GM21367 (cell line): ENCODE data around the gene PES1.
"Not testable (repeated sequence)": the region's sequence is repeated elsewhere in the genome, so short reads cannot be mapped to it uniquely, and the experiment has no call there.

Experiments
- ATAC-seq: cut with Tn5 transposase; IDR thresholded peaks from one replicate; pipeline ENCODE4 v1.9.1; 2021; ENCODE audit not compliant: unreplicated experiment

The PES1 gene

DNA sequence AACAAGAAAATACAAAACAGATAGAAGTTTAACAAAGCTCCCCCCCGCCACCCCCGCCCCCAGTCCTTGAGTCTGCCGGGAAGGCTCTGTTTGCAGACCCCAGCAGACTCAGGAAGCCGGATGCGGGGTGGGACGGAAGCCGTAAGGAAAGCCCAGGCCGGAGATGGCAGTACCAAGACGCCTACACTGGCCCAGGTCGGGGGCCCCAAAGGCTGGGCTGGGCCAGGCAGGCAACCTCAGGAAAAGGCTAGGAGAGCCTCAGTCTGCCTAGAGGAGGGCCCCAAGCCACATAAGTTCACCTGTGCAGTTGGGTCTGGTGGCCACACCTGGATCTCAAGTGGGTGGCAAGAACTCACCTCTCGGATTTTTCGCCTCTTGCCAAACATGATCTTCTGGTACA lies 13.2 kb downstream of the PES1 start:
- no peak for ATAC-seq

DNA sequence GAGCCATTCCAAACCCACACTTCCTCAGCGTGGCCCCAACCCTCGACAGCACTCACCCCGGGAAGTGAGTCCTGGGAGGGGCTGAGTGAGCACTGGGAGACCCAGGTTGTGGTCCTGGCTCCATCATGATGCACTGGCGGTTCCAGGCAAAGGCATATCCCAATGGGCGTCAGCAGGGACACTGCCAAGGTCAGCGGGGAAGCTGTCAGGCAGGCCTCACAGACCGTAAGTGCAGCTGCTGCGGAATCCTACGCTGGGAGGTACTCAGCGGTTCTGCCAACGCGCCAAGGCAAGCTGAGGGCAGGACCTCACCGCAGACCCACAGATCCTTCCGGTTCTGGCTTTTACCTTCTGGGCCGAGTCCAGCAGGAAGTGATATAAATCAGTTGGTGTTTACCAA lies 15.9 kb downstream of the PES1 start:
- ATAC-seq, result no peak

DNA sequence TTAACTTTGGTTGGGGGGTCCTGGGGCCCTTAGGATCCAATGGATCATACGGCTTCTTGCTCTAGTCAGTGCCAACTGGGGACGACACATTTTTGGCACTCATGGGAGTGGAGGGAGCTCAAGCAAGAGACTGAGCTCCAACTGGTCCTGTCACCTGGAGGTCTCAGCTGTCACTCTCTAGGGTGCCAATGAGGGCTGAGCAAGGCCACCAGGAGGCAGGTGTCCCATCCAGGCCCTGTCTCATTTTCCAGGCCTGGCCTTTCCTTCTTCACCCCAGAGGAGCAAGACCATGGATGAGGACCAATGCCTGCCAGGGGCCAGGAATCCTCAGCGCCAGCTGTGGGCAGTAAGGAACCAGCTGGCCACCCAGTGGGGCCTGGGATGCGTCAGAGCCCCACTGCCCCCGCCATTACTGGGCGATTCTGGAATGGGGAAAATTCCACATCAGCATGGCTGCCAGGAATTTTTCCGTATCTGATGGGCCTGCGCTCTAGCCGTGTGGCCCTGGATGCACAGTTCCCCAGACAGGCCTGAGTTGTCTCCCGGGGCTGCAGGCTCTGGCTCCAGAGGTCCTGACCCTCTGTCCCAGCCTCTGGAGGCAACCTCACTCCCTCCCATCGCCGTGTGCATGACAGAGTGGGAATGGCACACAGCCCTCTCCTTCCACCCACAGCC lies 16.6 kb downstream of the PES1 start:
- no peak for ATAC-seq

DNA sequence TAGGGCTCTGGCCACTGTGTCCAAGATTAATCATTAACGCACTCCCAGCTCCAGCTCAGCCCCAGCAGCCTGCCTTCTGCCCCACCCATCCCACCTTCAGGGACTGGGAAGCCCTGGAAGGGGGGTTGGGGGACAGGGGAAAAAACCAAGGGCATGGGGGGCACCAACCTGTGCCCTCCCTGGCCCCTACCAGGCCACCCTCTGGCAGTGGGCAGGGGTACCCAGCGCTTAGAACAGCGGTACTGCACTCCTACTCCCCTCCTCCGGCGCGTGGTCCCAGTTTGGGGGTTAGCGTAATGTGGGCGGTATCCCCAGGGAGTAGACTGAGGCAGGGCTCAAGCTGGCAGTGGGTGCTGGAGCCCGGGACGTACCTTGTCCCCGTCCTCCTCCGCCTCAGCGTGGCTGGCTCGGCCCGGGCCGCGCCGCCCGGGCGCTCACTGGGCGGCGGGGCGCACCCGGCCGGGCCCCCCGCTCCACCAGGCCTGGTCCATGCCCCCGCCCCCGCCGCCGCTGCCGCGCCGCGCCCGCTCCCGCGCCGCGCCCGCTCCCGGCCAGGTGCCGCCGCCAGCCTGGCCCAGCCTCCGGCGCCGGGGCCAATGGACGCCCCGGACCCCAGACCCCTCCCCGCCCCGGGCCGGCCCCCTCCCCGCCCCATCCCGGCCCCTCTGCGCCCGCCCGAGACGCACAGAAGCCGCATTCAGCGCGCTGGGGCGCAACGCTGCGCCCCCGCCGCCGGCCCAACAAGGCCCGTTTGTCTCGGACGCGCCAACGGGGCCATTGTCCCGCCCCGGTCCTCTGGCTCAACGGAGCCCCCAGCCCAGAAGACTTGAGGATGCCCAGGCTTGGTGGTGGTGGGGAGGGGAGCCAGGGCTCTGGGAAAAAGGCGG lies 17.4 kb downstream of the PES1 start, which contains the start of gene GAL3ST1:
Gene GAL3ST1, minus strand, starts transcription at position 571 of the 887 bp plus-strand sequence. CDS start 17,273 bp downstream, outside the sequence.
- ATAC-seq, result no peak

DNA sequence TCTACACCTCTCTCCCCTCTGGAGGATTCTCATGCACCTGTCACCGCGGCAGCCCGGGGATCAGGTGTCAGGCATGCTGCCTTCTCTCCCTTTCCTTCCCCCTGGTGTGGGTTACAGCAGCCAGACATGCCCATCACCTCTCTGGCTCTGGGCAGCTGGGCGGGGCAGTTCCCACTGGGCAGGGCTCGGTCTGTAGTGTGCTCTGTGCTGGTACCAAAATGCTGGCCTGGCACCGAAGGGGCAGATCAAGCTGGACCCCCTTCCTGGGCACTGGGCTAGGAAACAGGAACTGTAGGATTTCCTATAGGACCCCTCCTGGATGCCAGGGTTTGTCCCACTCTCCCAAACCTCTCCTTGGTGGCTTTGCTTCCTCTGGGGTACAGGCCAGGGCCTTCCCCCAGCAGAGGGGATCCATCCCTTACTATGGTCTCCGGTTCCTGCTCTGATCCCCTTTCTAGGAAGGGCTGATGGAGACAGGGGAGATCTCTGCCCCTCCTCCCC lies 18.1 kb downstream of the PES1 start:
- no peak for ATAC-seq

DNA sequence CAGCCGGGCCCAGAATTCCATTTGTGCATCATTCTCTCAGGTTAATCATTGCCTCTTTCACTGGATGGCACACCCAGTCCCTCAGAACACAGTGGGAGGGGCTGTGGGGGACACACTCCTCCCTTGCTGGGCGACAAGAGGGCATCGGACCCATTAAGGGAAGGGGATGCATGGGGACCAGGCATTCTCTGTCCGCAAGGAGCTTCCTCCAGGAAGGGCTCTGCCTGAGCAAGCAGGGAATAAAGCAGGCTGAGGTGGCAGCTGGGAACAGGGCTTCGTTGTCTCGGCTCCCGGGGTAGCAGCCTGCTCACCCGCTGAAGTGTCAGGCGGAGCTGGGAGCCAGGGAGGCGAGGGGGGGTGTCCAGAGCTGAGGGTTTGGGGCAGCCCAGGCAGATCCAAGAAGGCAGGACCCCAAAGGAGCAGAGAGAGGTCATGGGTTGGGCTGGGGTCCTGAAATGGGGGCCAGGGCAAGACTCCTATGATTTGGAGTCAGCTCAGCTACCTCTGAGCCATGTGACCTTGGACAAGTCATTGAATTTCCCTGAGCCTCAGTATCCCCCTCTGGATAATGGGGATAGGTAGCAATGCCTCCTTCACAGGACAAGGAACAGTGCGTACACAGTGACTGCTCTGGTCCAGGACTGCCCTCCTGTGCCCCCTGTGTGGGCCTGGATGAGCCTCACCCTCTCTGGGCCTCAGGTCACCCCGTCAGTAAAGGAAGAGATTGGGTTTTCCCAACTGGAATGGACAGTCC lies 18.7 kb downstream of the PES1 start:
- ATAC-seq, result no peak

DNA sequence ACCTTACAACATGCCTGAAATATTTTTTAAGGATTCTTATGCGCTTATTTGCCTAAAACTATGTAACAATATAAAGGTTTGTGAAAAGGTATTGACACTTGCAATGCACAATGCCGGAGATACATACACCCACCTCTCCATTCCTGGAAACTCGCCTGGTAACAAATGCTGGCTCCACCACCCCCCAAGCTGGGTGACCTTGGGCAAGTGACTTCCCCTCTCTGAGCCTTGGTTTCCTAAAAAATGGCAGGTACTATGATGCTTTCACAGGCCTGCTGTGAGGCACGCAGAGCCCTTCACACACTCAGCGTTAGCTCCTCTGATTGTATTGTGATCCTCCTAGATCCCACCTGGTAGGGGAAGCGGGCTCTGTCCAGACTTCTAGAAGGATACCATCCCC lies 19.5 kb downstream of the PES1 start:
- no peak for ATAC-seq

DNA sequence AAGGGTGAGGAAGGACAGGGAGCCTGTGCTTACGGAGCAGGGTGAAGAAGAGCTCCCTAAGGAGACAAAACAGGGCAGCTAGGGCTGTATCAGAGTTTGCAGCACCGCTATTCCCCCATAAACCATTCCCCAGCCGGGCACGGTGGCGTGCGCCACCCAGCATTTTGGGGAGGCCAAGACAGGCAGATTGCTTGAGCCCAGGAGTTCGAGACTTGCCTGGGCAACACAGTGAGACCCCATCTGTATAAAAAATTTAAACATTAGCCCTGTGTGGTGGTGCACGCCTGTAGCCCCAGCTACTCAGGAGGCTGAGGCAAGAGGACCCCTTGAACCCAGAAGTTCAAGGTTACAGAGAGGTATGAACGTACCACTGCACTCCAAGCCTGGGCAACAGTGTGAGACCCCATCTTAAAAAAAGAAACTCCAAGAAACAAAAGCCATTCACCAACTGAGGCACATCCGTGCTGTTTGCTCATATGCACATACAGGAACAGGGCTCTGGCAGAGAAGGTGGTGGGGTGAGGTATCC lies 22.0 kb downstream of the PES1 start:
- ATAC-seq, result no peak

DNA sequence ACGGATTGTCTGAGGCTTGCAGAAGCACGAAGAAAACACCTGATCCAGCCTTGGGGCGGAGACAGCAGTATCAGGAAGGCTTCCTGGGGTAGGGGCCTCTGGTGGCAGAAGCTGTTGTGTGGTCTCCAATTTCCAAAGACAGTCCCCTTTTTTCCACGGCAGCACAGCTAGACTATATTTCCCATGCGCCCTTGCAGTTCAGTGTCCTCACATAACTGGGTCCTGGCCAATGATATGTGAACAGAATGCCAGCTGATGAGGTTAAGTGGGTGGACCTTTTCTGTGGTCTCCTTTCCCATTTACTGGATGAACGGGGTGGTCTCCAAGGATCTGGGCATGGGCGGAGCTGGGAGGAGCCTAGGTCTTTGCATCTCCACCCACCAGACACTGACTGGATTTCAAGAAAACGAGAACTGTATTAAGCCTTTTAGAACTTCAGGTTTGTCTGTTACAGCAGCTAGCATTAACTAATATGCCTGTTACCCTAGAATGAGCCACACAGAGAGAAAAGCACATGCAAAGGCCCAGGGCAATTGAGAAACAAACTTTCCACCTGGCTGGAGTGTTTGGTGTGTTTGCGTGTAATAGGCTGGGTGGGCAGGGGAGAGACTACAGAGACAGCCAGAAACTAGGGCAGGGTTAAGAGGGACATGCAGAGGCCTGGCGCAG lies 23.4 kb downstream of the PES1 start:
- no peak for ATAC-seq

DNA sequence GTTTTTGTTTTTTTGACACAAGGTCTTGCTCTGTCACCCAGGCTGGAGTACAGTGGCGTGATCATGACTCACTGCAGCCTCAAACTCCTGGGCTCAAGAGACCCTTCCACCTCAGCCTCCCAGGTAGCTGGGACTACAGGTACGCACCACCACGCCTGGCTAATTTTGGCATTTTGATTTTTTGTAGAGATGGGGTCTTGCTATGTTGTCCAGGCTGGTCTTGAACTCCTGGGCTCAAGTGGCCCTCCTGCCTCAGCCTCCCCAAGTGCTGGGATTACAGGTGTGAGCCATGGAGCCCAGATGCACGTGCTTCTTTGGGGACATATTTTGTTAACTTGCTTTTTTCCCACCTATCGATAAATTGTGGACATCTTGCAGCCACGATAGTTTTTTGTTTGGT lies 24.4 kb downstream of the PES1 start:
- not testable (repeated sequence) for ATAC-seq

DNA sequence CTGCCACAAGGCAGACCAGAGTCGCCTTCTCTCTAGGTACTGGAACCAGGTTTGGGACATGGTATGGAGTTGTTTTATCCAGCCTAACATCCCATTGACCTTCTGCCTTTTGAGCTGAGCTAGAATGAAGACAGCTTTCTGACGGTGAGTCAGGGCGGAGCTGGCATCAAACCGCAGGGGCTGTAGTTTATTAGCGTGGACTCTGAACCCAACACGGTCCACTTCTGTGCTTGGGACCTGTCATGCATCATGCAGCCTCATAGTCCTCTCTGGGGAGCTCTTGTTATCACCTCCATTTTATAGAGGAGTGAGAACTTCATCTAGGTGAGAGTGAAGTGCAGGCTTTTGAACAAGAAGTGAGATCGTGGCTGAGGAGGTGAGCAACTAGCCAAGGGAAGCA lies 25.6 kb downstream of the PES1 start:
- no peak for ATAC-seq

DNA sequence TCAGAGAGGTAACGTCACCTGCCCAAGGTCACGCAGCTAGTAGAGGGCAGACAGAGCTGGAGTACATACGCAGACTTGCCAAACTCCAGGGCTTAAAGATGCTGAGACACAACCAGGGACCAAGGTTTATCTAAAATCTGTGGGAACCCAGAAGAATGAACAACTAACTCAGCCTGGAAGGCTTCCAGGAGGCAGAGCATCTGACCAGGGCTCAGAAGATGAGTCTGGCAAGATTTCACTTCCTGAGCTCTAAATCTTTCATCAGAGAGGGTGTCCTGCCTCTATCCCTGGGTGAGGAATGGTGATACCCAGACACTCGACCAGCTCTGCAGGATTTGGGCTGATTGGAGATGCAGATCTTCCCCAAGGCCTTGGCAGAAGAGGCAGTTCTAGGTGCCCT lies 26.4 kb downstream of the PES1 start:
- ATAC-seq, result no peak

DNA sequence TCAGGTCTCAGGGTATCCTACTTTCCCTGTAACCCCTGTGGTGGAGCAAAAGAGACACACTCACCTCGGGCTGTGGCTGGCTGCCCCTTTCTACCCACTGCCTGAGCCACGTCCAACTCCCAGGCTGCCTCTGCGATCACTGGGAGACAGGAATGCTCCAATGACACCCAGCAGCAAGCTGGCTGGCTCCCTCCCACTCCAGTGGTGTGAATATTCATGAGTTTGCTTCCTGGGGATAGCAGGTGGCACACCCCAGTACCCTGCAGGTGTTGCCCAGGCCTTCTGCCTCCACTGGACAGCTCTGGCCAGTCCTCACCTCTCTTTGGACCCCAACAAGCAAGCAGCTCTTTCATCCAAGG lies 27.0 kb downstream of the PES1 start:
- no peak for ATAC-seq

DNA sequence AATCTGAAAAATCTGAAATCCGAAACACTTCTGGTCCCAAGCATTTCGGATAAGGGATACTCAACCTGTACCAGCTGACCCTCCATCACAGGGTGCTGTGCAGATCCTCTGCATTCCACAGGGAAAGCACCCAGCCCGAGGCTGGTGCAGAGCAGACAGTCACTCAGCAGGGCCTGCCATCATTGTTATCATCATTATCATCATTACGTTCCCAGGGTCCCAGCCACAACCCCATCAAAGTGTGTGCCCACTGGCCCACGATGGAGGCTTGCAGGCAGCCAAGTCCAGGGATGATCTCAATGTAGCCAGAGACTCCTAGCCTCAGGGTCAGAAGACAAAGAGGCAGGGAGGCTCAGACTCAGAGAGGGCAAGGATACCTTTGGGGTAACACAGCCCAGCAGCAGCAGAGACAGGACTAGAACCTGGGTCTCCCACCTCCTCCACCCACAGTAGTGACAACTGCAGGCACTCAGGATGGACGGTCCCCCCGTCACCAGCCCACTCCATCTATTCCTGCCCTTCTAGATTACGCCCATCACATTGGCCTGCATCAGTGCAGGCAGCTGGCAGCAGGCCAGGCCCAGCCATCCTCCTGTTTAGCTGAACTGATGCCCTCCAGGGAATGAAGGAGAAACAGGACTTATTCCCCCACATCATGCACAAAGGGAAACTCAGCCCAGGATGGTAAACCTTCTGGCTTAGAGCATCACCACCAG lies 27.5 kb downstream of the PES1 start:
- no peak for ATAC-seq

DNA sequence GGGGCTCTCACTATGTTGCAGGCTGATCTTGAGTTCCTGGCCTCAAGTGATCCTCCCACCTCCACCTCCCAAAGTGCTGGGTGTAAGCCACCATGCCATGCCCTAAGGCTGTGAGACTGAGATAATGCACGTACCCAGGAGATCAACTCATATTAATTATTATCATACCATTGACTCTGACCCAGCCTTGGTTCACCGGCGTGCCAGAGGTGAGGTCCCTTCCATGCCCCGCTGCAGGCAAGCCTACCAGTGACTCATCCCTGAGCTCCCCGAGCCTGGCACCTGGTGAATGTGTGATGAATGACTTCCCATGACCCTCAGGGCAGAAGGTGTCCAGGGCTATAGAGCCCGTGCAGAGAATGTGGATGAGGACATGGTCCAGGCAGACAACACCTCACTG lies 29.3 kb downstream of the PES1 start:
- no peak for ATAC-seq

DNA sequence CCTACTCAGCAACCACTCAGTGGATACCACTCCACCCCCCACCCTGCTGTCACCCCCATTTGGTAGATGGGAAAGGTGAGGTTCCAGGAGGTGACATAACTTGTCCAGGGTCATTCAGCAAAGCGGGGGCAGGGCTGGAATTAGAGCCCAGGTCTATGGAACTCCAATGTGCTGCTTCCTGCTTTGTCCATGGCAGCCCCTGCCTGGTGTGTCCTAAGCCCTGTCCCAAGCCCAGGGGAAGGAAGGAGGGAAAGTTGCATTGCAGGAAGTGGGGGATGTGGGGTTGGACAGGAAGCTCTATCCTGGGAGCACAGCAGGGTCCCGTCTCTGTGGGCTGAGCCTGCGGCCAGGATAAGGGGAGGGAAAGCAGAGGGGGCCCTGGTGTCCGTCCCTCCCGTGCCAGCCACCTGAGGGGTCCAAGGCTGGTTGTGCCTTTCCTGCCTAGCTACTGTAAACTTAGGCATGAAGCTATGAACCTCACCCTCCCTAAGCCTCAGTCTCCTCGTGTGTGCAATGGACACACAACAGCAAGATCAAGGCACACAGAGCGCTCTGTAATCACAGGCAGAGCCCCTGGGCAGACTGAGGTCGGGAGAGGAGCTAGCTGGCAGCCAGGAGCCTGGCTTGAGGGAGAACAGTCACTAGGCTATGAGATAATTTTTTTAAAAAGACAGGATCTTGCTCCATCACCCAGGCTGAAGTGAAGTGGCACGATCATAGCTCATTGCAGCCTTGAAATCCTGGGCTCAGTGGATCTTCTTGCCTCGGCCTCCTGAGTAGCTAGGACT lies 30.1 kb downstream of the PES1 start:
- no peak for ATAC-seq

DNA sequence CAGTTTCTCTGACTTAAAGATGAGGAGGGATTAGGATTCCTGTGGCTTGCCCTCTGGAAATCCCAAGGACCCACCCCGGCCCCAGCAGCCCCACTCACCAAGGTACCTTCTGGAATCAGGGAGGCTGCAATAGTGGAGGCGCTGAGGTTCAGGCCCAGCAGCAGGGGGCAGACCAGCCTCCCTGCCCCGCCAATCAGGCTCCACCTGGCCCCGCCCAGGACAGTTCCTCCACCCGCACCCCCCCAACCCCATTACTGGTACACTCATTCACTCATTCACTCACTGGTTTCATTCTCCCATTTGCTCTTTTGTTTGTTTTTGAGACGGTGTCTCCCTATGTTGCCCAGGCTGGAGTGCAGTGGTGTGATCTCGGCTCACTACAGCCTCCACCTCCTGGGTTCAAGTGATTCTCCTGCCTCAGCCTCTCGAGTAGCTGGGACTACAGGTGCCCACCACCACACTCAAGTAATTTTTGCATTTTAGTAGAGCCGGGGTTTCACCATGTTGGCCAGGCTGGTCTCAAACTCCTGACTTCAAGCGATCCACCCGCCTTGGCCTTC lies 31.0 kb downstream of the PES1 start:
- ATAC-seq, result not testable (repeated sequence)

DNA sequence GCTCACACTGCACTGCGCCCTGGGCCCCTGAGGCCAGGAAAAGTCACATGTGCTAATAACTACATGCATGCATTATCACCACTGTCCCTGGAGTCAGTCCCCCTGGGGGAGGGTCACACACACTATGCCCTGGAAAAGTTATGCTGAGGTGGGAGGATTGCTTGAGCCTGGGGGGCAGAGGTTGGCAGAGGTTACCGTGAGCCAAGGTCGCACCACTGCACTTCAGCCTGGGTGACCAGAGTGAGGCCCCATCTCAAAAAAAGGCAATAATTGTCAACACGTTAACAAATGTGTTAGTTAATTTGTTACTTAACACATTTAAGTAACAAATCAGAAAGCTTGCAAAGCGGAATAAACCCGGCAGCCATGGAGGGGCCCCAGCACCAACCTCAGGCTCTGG lies 31.8 kb downstream of the PES1 start:
- ATAC-seq, result no peak

DNA sequence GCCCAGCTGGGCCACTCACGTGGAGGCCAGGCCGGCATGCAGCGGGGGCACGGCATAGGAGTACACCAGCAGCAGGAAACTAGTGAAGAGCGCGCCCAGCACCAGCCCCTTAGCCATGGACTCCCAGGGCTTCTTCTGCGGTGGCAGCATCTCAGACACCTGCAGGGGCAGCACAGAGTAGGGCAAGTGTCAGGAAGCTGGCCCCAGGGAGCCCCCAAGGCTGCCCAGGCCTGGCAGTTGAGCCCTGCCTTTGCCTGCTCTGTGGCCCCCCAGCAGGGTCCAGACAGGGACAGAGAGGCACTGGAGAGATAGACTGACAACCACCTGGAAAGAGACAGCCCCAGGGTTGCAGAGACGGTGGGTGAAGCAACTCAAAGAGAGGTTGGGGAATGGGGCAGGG lies 34.5 kb downstream of the PES1 start:
- ATAC-seq, result no peak
